ENCODE results near the gene SNX9.

DNA sequence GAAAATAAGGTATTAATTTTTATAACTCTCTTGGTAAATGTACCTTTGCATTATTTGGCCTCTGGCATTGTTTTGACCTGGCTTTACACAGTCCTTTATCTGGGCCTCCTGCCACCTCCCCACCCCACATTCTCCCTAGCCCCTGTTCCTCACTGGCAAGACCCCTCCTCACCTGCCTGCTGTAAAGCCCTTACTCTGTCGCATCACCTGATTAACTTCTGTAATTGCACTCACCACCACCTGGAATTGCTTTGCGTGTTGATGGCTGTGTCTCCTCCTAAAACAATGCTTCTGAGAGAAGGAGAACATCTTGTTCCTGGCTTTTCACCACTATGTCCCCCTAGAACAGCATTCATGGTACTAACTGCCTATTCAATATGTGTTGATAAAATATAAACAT, 24.8 kb downstream of the SNX9 start:
- TF ChIP-seq JUND (IDR thresholded peaks at IDR 0.05; ENCODE audit: low read length) (no peak), CHD7 (IDR thresholded peaks at IDR 0.05; ENCODE audit: insufficient replicate concordance, low read length) (no peak), CEBPB (IDR thresholded peaks at IDR 0.05; ENCODE audit: low read depth, low read length) (no peak), POLR2AphosphoS5 (IDR thresholded peaks at IDR 0.05; ENCODE audit: low read depth, low read length) (no peak), POLR2A (IDR thresholded peaks at IDR 0.05; ENCODE audit: control extremely low read depth in 1 of 2, low read depth in 2 of 2, low read length in 2 of 2) (no peak), TCF12 (IDR thresholded peaks at IDR 0.05; ENCODE audit: low read depth, low read length) (no peak), EZH2 (IDR thresholded peaks at IDR 0.05; ENCODE audit: low read depth, low read length, severe bottlenecking) (no peak), ASH2L (IDR thresholded peaks at IDR 0.05; ENCODE audit: low read length) (no peak), FOSL1 (IDR thresholded peaks at IDR 0.05; ENCODE audit: insufficient read depth, low read depth, low read length) (no peak), CTCF (IDR thresholded peaks at IDR 0.05; ENCODE audit: control extremely low read depth in 1 of 3, insufficient read depth in 1 of 3, low read depth in 1 of 3, low read length in 3 of 3) (no peak), CREB1 (IDR thresholded peaks at IDR 0.05) (no peak), KDM1A (IDR thresholded peaks at IDR 0.05; ENCODE audit: borderline replicate concordance, low read length) (no peak), PHF8 (conservative IDR thresholded peaks at IDR 0.05; ENCODE audit: low read depth, low read length) (no peak)

Measured in H1 (cell line).